ENCODE data around the gene ARHGAP40.

ARHGAP40 gene

GRCh38 chr20:38601216-38602184, at the start of gene ARHGAP40:
Gene ARHGAP40, plus strand, starts transcription at chr20:38601809.
- no peak for DNase-seq

GRCh38 chr20:38554986-38555385, 46.6 kb upstream of the ARHGAP40 start:
- DNase-seq = no peak

- no peak for DNase-seq
These were observed 46.2 kb upstream of the ARHGAP40 start for GRCh38 chr20:38555395-38555794.

- no peak for DNase-seq
These were observed 44.4 kb upstream of the ARHGAP40 start for GRCh38 chr20:38557174-38557573.

GRCh38 chr20:38558596-38559360, 42.8 kb upstream of the ARHGAP40 start:
- no peak for DNase-seq

GRCh38 chr20:38559764-38560163, 41.8 kb upstream of the ARHGAP40 start:
- DNase-seq = no peak

GRCh38 chr20:38563802-38564431, 37.7 kb upstream of the ARHGAP40 start:
- DNase-seq = no peak

GRCh38 chr20:38564680-38565079, 36.9 kb upstream of the ARHGAP40 start:
- no peak for DNase-seq

- DNase-seq = no peak
These were observed 35.5 kb upstream of the ARHGAP40 start for GRCh38 chr20:38566036-38566598.

- DNase-seq = no peak
These were observed 31.7 kb upstream of the ARHGAP40 start for GRCh38 chr20:38569747-38570525.

- no peak for DNase-seq
These were observed 28.2 kb upstream of the ARHGAP40 start for GRCh38 chr20:38573413-38573812.

GRCh38 chr20:38579219-38579910, 22.2 kb upstream of the ARHGAP40 start:
- DNase-seq = no peak

GRCh38 chr20:38579921-38580320, 21.7 kb upstream of the ARHGAP40 start:
- no peak for DNase-seq

GRCh38 chr20:38581013-38581412, 20.6 kb upstream of the ARHGAP40 start, which contains the start of gene ADIG:
Gene ADIG, plus strand, starts transcription at chr20:38581197. Its CDS starts 54 bp downstream, at chr20:38581251.
- DNase-seq = no peak

GRCh38 chr20:38581830-38582358, 19.7 kb upstream of the ARHGAP40 start:
- DNase-seq = no peak

GRCh38 chr20:38583306-38583705, 18.3 kb upstream of the ARHGAP40 start:
- no peak for DNase-seq

- no peak for DNase-seq
These were observed 17.4 kb upstream of the ARHGAP40 start for GRCh38 chr20:38584099-38584763.

- no peak for DNase-seq
These were observed 16.0 kb upstream of the ARHGAP40 start for GRCh38 chr20:38585404-38586180.

GRCh38 chr20:38586181-38586525, 15.5 kb upstream of the ARHGAP40 start:
- no peak for DNase-seq

GRCh38 chr20:38588303-38588702, 13.3 kb upstream of the ARHGAP40 start:
- no peak for DNase-seq

All from activated naive CD4-positive, alpha-beta T cell (primary cell).